ENCODE data around the gene OPTC.

OPTC gene

DNA sequence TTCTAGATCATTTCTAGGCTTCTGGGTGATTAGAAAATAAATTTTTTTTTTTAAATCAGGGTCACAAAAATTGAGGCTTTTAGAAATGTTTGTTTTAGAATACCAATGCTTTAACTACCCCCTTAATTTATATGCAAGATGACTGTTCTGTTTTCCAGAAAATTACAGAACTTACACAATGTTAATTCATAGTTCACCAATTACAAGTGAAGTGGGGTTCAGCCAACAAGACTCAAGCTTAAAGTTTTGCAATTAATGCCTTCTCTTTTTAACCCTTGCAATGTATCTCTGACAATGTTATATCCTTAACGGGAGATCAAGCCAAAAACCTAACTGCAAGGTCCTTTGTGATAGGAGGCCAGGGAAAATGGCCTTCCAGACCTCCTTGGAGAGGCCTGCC lies 12.8 kb upstream of the OPTC start:
- H2AFZ ChIP-seq (ENCODE audit: low read depth, low read length, severe bottlenecking): peak overlapping the region; percentile 49
- H3K36me3 ChIP-seq (ENCODE audit: low read length): no peaks in the 10 kb centered on the region
- peak overlapping the region; percentile 56 for H3K4me2 ChIP-seq (ENCODE audit: low read depth, low read length, poor library complexity, severe bottlenecking)
- no peaks in the 10 kb centered on the region for H3K9me2 ChIP-seq (replicated peaks; ENCODE audit: insufficient read depth, low read length)
- H3K9me3 ChIP-seq (ENCODE audit: insufficient read depth, low read length): no peaks in the 10 kb centered on the region
- peak overlapping the region; percentile 55 for H3K9ac ChIP-seq (ENCODE audit: low read length)
- no peaks in the 10 kb centered on the region for H3K27me3 ChIP-seq (ENCODE audit: low read length)
- H3K27ac ChIP-seq (ENCODE audit: low read depth, low read length): peak overlapping the region; percentile 42
- no peak for TF ChIP-seq EZH2phosphoT487 (conservative IDR thresholded peaks at IDR 0.05; ENCODE audit: low read length)
- TF ChIP-seq, protein P1, sequence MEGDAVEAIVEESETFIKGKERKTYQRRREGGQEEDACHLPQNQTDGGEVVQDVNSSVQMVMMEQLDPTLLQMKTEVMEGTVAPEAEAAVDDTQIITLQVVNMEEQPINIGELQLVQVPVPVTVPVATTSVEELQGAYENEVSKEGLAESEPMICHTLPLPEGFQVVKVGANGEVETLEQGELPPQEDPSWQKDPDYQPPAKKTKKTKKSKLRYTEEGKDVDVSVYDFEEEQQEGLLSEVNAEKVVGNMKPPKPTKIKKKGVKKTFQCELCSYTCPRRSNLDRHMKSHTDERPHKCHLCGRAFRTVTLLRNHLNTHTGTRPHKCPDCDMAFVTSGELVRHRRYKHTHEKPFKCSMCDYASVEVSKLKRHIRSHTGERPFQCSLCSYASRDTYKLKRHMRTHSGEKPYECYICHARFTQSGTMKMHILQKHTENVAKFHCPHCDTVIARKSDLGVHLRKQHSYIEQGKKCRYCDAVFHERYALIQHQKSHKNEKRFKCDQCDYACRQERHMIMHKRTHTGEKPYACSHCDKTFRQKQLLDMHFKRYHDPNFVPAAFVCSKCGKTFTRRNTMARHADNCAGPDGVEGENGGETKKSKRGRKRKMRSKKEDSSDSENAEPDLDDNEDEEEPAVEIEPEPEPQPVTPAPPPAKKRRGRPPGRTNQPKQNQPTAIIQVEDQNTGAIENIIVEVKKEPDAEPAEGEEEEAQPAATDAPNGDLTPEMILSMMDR (IDR thresholded peaks at IDR 0.05; ENCODE audit: insufficient read depth, low read length, poor library complexity, severe bottlenecking): no peak
- no peak overlapping the region for H3K4me3 ChIP-seq (ENCODE audit: insufficient read depth, low read length, poor library complexity, severe bottlenecking)
- H3K79me2 ChIP-seq (ENCODE audit: insufficient read depth, low read length): no peaks in the 10 kb centered on the region
- H4K20me1 ChIP-seq (ENCODE audit: low read depth, low read length): no peaks in the 10 kb centered on the region
- H3F3A ChIP-seq (ENCODE audit: insufficient read depth): peaks cover 16% of the 10 kb centered on the region

DNA sequence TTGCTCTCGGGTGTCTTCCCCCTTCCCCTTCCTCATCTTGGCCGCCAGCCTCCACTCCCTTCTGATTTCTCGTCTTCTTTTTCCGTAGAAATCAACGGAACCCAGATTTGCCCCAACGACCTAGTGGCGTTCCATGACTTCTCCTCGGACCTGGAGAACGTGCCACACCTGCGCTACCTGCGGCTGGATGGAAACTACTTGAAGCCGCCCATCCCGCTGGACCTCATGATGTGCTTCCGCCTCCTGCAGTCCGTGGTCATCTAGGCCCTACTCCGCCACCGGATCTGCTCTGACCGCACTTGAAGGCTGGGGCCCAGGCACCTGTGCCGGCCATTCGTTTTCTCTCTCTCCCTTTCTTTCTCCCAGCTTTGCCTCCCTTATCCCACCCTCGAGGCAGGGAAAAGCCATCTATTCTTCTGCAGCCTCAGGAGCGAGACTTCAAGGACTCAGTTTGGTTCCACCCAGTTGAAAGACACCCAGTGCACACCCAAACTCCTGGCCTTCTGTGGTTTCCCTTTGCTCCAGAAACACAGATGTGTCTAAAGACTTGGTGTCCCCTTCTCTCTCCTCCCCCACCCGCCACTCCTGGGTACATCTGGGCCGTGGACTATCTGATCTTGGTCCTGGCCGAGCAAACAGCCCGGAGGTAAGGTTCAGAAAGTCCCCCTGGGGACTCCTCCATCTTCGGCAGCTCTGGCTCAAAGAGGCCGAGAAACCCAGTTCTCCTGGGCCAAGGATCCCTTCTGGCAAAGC lies 7.2 kb upstream of the OPTC start:
- Histone ChIP-seq H2AFZ (ENCODE audit: low read depth, low read length, severe bottlenecking) (peak overlapping the region; percentile 100), H3K9me3 (ENCODE audit: insufficient read depth, low read length) (no peaks in the 10 kb centered on the region), H3K4me2 (ENCODE audit: low read depth, low read length, poor library complexity, severe bottlenecking) (peak overlapping the region; percentile 51), H4K20me1 (ENCODE audit: low read depth, low read length) (no peaks in the 10 kb centered on the region), H3K4me3 (ENCODE audit: insufficient read depth, low read length, poor library complexity, severe bottlenecking) (no peak overlapping the region), H3K9me2 (replicated peaks; ENCODE audit: insufficient read depth, low read length) (no peaks in the 10 kb centered on the region), H3K27ac (ENCODE audit: low read depth, low read length) (peak overlapping the region; percentile 57), H3K27me3 (ENCODE audit: low read length) (no peaks in the 10 kb centered on the region), H3F3A (ENCODE audit: insufficient read depth) (peaks cover 15% of the 10 kb centered on the region), H3K9ac (ENCODE audit: low read length) (peak overlapping the region; percentile 44), H3K36me3 (ENCODE audit: low read length) (no peaks in the 10 kb centered on the region), H3K79me2 (ENCODE audit: insufficient read depth, low read length) (no peaks in the 10 kb centered on the region)
- TF ChIP-seq, protein P1 (IDR thresholded peaks at IDR 0.05; ENCODE audit: insufficient read depth, low read length, poor library complexity, severe bottlenecking): no peak
- no peak for TF ChIP-seq EZH2phosphoT487 (conservative IDR thresholded peaks at IDR 0.05; ENCODE audit: low read length)

DNA sequence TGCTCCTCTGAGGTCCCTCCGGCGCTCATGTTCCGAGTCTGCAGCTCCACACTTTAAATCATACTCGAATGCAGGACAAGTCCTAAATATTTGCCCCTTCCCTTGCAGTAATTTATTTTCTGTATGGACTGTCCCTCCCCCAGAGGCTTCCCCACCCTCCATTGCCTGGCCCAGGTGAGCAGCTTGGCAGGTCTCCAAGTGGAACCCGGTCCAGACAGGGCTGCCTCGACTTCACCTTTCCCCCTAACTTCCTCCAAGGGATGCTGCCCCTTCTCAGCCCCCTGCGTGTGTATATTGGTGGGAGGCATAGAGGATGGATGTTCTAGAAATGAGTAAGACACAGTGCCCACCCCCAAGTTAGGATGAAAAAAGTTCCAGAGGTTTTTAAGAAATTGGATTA lies 5.4 kb upstream of the OPTC start:
- Histone ChIP-seq H3K9me2 (replicated peaks; ENCODE audit: insufficient read depth, low read length) (no peaks in the 10 kb centered on the region), H3K27ac (ENCODE audit: low read depth, low read length) (no peak overlapping the region), H2AFZ (ENCODE audit: low read depth, low read length, severe bottlenecking) (no peak overlapping the region), H3K9ac (ENCODE audit: low read length) (no peak overlapping the region), H3F3A (ENCODE audit: insufficient read depth) (peaks cover 15% of the 10 kb centered on the region), H3K4me3 (ENCODE audit: insufficient read depth, low read length, poor library complexity, severe bottlenecking) (no peak overlapping the region), H3K79me2 (ENCODE audit: insufficient read depth, low read length) (no peaks in the 10 kb centered on the region), H4K20me1 (ENCODE audit: low read depth, low read length) (no peaks in the 10 kb centered on the region), H3K9me3 (ENCODE audit: insufficient read depth, low read length) (no peaks in the 10 kb centered on the region), H3K4me2 (ENCODE audit: low read depth, low read length, poor library complexity, severe bottlenecking) (no peak overlapping the region), H3K36me3 (ENCODE audit: low read length) (no peaks in the 10 kb centered on the region), H3K27me3 (ENCODE audit: low read length) (no peaks in the 10 kb centered on the region)
- TF ChIP-seq, protein P1 (IDR thresholded peaks at IDR 0.05; ENCODE audit: insufficient read depth, low read length, poor library complexity, severe bottlenecking): no peak
- no peak for TF ChIP-seq EZH2phosphoT487 (conservative IDR thresholded peaks at IDR 0.05; ENCODE audit: low read length)

Measured in SU-DHL-6 (cell line).